Measurements from ENCODE around the gene PTPRN2.

GRCh38 chr7:157851501-157852067 is 736.0 kb downstream of the PTPRN2 start:
- TF ChIP-seq ATF4 (CRISPR knock-in tag; IDR thresholded peaks at IDR 0.05) (no peak), LBX2 (CRISPR knock-in tag; IDR thresholded peaks at IDR 0.05; ENCODE audit: borderline replicate concordance) (no peak), SIX1 (CRISPR knock-in tag; IDR thresholded peaks at IDR 0.05; ENCODE audit: borderline replicate concordance) (no peak), CREB1 (IDR thresholded peaks at IDR 0.05) (no peak), CREB1 (CRISPR knock-in tag; IDR thresholded peaks at IDR 0.05) (no peak), TRAFD1 (CRISPR knock-in tag; IDR thresholded peaks at IDR 0.05; ENCODE audit: borderline replicate concordance) (no peak), ZBTB38 (CRISPR knock-in tag; IDR thresholded peaks at IDR 0.05) (no peak), ZFP1 (CRISPR knock-in tag; IDR thresholded peaks at IDR 0.05) (no peak), ZNF383 (CRISPR knock-in tag; IDR thresholded peaks at IDR 0.05; ENCODE audit: borderline replicate concordance) (no peak), ZFP41 (CRISPR knock-in tag; IDR thresholded peaks at IDR 0.05; ENCODE audit: borderline replicate concordance) (no peak)
